Omental fat pad (tissue), 4 donors: ENCODE measurements around the gene GALNT4. TPM values are rescaled to one million over a fixed set of nuclear protein-coding genes. Genes with fewer than 3 reads are reported as not detected.

Source experiments
- ATAC-seq: fragments of 150-250 bp; one replicate; pipeline ENCODE4 v1.9.1; 2016; ENCODE audit warnings: mild to moderate bottlenecking, moderate library complexity; ENCODE audit not compliant: low FRiP score
- DNase-seq: peaks from one replicate; pipeline ENCODE4 v3.0.0-alpha.2; 2019; ENCODE audit warnings: low spot score
- CTCF ChIP-seq, 3 donors: fragments of 450-650 bp; IDR thresholded peaks; one replicate each; pipeline ENCODE4 v1.5.1; 2016 to 2017; ENCODE audit warnings: antibody characterized with exemption in 3 of 3, mild to moderate bottlenecking in 3 of 3, moderate library complexity in 2 of 3
- small RNA-seq: library from RNA; depleted of rRNA; stranded (forward); fragments of <200 nt; gene quantifications from one replicate; pipeline ENCODE3, GENCODE V24; 2016
- total RNA-seq, 4 donors: library from RNA; depleted of rRNA; stranded (reverse); fragments of >200 nt; gene quantifications; one replicate each; pipeline ENCODE4 v1.1.0, GENCODE V29; 2016

The GALNT4 gene
- total RNA-seq, 4 donors from 2014 or later = 7.5 to 16.6 (median 9.8) TPM

GRCh38 chr12:89475203-89475990, 49.2 kb downstream of the GALNT4 start:
- ATAC-seq (no peak), DNase-seq (no peak)
- no peak for TF ChIP-seq CTCF (IDR thresholded peaks at IDR 0.05)

- TF ChIP-seq CTCF (IDR thresholded peaks at IDR 0.05) = no peak
- ATAC-seq (no peak), DNase-seq (no peak)
Measured at GRCh38 chr12:89474615-89475014, 50.0 kb downstream of the GALNT4 start.

Small RNAs within 50 kb of the gene (small RNA-seq; reads per million reads assigned to genes)
- gene AC025034.2 (not detected), gene POC1B-GALNT4 (not detected)

Other genes with a start within 250 kb of the GALNT4 start
- gene DUSP6, start 172.3 kb downstream of the GALNT4 start, total RNA-seq = 100 to 1,000 TPM; 201 to 329 (median 213) TPM
- gene POC1B, start 1.3 kb upstream of the GALNT4 start, total RNA-seq = 10 to 100 TPM; 17.9 to 34.8 (median 23.6) TPM
- 100 to 1,000 TPM in 1 of 4 donors, 10 to 100 TPM in 3; 29.5 to 116 (median 68.4) TPM for gene ATP2B1, start 184.0 kb upstream of the GALNT4 start, total RNA-seq